Frontal cortex (tissue), 4 donors: Measurements from ENCODE around the gene TMEM132C. TPM values are rescaled to one million over a fixed set of nuclear protein-coding genes. Genes with fewer than 3 reads are reported as not detected.
"Not testable (repeated sequence)": the region's sequence is repeated elsewhere in the genome, so short reads cannot be mapped to it uniquely, and the experiment has no call there.

Experiments used
- DNase-seq, 2 donors: peaks; one replicate each; pipeline ENCODE4 v3.0.0; 2012; ENCODE audit warnings: low spot score in 2 of 2
- FAIRE-seq: peaks from 2 replicates; lab custom pipeline; 2012; peaks lifted over from hg19 to GRCh38; lab: Jason Lieb, UNC
- total RNA-seq: library from RNA; depleted of rRNA; stranded (reverse); fragments of >200 nt; gene quantifications from one replicate; pipeline ENCODE4 v1.2.3, GENCODE V29; 2014
- donor health status: control.
- donor health status: control.
- donor health status: control.

The TMEM132C gene
- total RNA-seq, 1 donor from 2014 or later: 4.1 TPM

DNA sequence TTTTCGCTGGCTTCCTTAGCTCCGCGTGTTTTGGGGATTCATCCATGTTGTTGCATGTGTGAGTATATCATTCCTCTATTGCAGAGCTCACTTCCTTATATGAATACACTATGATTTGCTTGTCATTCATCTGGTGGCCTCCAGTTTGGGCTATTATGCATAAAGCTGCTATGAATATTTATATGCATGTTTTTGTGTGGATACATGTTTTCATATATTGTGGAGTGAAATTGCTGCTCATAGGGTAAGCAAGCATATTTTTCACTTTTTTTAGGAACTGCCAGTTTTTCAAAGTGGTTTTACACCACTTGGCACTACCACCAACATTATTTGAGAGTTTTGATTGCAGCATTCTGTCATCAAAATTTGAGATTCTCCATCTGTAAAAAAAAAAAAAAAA is 190.0 kb downstream of the TMEM132C start:
- FAIRE-seq: no peak
- DNase-seq: no peak

DNA sequence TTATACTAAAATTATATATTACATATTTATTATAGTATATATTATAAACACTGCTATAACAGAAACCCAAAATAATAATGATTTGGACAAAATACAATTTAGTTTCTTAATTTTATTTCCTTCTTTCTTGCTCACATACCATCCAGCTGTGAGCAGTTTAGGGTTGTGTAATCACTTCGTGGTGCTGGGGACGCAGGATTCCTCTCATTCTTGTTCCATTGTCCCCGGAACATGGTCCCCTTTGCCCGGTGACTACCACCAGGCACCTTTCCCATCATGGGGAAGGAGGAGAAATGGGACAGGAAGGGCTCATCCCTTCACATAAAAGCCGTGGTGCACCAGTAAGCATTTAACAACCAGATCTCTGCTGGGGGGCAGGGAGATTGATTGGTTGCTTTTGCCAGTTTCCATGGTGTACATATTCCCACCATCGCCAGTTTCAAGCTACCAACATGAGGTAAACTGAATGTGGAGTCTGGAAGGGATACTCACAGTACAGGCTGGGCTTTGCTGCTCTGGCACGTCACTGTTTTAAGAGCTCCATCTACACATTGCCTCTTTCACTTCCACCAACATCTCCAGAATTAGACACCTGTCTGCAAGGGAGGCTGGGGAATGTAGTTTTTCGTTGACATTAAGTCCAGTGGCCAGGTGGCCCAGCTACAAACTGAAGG is 191.5 kb downstream of the TMEM132C start:
- no peak for DNase-seq
- FAIRE-seq: no peak

DNA sequence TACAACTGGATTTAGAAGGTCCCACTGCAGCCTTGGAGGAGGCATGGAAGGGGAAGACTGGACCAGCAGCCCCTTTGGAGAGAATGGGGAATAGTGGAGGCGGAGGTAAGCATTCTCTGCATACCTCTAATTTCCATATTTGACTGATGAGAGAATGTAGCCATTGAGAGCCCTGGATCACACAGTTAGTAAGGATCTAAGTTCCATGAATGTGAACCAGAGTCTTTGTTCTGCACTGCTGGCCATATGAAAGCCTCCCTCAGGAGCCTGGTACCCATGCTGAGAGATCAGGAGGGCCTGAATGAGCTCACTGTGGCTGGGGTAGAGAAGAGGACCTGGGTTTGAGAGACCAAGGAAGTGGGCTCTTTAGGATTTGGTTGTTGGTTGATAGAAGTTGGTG is 192.1 kb downstream of the TMEM132C start:
- FAIRE-seq (no peak), DNase-seq (no peak)

DNA sequence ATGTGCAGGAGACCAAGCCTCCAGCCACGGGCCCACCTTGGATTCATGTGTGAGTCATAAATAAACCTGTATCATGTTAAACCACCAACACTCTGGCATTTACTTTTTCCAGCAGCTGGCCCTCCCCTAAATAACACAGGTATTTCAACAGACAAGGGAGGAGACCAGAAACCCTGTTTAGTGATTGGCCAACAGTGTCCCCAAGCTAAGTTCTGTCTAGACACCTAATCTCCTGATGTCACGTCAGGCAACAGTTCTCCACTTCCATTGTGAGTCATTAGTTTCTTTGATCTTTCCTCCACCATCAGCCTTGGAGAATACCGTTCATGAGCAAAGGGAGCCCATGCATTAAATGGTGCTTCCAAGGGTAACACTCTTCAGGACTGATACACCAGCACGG is 196.9 kb downstream of the TMEM132C start:
- FAIRE-seq (no peak), DNase-seq (no peak)

DNA sequence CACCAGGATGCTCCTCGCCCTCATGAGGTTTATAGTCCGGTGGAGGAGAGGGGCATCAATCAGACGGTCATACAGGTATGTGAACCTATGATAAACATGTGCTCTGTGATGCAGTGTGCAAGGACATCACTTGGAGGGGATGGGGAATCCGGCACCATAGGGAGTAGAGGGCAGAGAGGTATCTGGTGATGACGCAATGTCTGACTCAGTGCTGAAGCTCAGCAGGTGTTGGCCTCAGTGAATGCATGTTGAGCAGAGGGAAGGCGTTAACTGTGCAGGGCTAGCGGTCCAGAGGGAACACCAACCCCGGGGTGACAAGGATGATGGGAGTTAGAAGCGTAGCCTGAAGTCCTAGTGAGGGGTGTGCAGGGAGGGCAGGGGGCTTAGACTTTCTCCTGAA is 200.9 kb downstream of the TMEM132C start:
- DNase-seq (no peak), FAIRE-seq (no peak)

DNA sequence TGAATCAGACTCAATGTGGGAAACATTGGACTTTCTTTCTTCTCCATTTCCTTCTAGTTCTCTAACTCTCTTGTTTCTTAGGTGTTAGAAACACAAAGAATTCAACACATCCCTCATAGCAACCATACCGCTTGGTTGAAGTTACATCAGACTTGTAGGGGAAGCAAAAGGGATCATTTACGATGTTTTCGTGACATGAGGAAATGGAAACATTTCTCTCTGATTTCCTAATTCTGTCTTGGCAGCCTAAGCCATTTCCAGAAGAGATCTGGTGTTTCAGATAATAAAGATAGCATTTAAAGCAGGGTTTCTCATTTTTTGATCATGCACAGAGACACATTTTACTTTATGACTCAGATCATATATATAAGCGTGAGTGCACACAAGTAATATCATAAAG is 202.0 kb downstream of the TMEM132C start:
- FAIRE-seq: no peak
- DNase-seq: no peak

DNA sequence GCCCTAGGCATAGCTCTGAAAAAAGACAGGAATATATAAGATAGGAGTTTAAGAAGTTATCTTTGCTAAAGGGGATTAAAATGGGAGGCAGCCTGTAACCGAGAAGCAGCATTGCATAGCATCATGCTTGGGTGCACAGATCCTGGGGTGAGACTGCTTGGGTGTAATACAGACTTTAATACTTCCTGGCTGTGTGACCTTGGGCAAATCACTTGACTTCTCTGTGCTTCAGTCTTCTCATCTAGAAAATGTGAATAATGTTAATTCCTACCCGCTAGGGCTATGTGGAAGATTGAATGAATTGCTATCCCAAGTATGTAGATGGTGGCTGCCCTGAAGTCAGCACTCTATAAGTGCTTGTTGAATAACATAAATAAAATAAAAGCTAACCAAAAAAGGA is 204.5 kb downstream of the TMEM132C start:
- no peak for DNase-seq
- FAIRE-seq: no peak

DNA sequence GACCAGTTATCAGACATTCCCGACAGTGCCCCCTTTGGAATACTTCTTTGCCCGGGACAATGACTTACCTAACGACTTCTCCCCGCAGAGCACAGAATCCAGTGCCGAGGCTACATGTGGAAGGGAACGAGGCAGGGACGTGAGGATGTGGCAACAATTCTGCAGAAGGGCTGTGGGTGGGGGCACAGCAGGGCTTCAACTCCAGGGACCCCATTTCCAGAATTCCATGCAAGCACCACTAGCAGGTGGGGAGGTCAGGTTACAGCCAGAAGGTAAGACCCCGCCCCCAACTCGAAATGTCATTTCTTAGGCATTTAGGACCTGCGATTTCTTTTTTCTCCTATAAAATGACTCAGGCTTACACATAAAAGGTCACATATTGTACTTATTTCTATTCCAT is 207.9 kb downstream of the TMEM132C start:
- no peak for DNase-seq
- no peak for FAIRE-seq

DNA sequence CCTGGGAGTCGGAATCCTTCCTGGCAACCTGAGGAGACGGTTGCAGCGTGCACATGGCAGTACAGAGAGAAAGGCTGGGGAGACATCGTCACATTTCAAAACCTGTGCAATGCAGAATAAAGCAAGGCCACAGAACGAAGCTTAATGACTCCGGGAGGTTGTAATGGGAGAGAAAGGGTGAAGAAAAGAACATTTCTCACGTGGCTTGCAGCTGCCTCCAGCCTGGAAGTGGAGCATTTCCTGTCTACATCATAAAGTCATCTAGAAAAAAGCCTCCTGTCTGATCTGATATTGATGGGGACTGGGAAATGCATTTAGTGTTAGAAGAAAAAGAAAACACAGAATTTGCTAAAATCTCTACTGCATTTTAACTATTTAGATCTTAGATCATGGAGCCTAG is 209.3 kb downstream of the TMEM132C start:
- DNase-seq (no peak), FAIRE-seq (no peak)

DNA sequence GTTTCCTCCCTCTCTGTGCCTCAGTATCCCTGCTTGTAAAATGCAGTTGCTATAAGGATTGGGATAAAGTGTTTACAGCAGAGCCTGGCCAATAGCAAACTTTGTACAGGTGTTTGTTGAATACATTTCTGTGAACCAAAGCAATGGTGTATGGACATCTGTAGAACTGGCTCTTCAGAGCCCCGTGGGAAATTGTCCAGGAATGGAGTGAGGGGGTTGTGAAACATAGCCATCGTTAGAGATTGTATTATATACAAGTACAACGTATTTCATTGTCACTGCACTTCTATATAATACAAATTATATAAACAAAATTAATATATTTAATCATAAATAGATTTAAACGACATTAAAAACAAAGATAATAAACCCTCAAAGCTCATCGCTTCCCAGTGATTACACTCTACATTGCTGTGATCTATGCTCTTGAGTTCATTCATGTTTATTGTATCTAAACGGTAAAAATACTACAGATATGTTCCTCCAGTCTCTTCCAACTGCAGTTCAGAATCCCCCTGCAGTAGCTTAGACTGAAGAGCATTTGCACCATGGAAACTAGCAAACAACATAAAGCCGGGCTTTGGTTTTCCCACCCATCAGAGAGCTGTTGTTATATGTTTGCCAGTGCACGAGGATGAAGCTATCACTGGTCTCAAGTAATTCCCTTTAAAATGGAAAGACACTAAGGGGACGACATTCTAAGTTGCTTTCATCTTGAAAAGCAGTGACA is 216.7 kb downstream of the TMEM132C start:
- FAIRE-seq (no peak), DNase-seq (no peak)

DNA sequence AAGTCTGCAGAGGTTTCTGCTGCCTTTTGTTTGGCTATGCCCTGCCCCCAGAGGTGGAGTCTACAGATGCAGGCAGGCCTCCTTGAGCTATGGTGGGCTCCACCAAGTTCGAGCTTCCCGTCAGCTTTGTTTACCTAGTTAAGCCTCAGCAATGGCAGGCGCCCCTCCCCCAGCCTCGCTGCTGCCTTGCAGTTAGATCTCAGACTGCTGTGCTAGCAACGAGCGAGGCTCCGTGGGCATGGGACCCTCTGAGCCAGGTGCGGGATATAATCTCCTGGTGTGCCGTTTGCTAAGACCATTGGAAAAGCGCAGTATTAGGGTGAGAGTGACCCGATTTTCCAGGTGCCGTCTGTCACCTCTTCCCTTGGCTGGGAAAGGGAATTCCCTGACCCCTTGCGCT is 230.4 kb downstream of the TMEM132C start:
- not testable (repeated sequence) for DNase-seq, FAIRE-seq

DNA sequence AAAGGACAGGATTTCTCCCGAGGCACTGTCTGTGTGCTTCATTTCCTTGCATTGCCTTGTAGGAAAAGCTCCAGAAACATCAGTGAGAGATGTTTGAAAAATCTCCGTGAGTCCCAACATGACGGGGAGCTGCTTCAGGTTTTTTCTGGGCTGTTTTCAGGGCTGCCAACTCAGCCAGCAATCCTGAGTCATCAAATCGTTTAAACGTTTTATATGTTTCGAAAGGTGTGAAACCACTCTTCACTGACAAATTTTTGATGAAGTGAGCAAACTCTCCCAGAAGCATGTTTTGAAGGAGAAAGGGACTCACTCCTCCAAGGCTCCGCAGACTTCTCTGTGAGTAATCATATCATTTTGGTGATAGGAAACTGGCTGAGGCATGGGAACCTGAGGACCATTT is 240.5 kb downstream of the TMEM132C start:
- FAIRE-seq (no peak), DNase-seq (no peak)

DNA sequence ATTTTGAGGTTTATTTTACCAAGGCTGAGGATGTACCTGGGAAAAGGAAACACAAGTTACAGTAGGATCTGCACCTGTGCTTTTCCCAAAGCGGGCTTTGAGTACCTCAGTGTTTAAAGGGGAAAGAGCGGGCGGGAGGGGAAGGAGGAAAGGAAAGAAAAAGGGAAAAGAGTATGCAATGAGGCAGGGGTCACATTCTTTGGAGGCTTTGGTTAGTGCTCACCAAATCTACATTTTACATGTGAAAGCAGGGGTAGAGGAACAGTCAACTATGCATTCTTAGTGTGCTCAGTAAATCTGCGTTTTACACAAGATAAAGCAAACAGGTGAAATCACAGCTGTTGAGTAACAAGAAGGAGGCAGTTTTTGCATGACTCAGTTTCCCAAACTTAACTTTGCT is 242.2 kb downstream of the TMEM132C start:
- DNase-seq (no peak), FAIRE-seq (no peak)

DNA sequence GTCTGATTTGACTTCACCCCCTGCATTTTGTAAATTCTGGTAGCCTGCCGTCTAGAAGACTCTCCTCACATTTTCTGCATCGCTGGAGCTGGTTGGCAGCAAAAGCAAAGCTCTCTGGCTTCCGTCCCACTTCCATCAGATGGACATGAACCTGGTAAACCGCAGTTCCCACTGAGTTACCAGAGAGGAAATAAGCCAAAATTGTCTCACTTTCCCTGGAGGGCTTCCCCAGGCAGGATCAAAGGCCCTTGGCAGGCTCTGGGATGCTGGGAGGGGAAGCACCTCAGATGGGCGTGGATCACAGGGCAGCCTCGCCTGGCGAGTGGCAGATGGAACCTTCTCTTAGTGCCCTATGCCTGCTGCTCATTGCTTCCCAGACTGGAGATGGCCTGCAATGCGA is 243.5 kb downstream of the TMEM132C start:
- DNase-seq: no peak
- no peak for FAIRE-seq

DNA sequence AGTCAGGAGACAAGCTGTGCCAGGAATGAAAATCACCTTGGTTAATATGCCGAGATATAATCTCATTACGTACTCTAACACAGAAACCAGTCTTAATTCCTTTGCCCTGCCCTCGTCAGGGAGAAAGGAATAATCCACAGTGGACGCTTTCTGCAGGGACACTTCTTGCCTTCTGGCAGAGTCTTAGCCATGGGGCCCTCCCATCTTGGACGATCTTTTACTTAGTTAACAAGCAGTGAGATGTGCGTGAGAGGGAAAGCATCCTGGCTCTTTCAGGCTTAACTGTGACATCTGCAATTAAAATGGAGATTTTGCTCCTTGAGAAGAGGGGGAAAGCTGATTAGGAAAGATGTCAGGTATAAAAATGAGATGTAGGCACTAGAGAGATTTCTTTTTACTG is 246.4 kb downstream of the TMEM132C start:
- FAIRE-seq (no peak), DNase-seq (no peak)

DNA sequence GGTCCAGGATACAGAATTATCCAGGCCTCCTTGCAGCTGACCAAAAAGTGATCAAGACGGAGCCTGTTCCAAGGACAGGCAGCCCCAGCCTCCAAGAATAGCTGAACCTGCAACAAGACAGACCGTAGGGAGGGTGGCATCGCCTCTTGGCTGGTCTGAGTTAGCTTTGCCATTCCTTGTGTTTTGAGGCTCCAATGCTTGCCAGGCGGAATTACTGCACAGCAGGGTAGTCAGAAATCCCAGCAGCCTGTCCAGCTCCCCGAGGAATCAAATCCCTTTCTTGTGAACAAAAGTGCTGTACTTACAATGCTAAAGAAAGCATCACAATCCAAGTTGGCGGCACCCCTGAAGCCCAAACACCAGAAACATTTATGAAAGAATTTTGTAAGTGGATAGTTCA is 246.9 kb downstream of the TMEM132C start:
- DNase-seq (no peak), FAIRE-seq (no peak)

DNA sequence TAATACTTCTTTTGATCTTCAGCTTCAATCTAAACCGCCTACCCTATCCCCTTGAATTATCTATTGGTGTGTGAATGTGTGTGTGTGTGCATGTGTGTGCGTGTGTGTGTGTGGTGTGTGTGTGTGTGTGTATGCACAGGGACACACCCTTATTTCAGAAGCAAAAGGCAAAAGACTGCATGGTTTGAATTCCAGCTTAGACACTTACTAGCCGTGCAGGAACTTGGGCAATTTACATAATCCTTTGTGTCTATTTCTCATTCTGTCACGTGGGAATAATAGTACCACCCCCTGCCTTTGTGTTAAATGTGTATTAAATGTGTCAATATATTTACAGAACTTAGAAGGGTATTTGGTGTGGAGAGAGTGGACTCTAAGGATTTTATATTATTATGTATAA is 251.7 kb downstream of the TMEM132C start:
- DNase-seq (no peak), FAIRE-seq (no peak)

DNA sequence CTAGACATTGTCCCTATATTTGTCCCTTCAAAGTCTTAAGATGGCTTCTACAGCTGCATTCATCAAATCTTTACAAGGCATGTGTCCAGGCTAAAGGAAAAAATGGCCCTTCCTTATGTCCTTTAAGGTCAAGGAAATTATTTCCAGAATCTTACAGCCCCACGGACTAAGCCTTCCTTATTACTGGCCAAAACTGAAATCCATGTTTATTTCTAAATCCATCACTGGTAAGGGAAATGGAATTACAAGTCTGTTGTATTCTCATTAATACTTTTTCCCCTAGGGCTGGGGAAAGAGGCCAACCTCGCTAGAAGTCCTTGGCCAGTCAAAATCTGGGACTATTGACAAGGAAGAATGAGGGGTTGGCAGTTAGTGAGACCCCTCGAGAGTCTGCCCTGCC is 252.5 kb downstream of the TMEM132C start:
- DNase-seq: no peak
- no peak for FAIRE-seq

DNA sequence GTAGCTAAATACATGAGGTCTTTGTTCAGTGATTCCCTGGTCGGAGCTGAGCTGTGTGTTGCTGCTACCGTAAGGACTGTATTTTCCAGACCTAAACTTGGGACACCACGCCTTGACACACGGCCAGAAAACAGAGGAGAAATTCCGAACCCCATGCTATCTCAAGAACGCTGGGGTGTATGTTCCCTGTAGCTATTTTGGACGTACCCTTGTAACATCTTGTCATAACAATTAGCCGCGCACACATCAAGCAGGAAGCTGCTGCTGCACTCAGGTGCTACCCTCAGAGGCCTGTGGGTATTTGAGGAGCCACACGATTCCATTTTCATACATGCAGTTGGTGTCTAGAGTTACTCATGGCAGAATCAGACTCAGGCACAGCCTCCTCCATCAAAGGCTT is 255.0 kb downstream of the TMEM132C start:
- DNase-seq: no peak
- FAIRE-seq: no peak

DNA sequence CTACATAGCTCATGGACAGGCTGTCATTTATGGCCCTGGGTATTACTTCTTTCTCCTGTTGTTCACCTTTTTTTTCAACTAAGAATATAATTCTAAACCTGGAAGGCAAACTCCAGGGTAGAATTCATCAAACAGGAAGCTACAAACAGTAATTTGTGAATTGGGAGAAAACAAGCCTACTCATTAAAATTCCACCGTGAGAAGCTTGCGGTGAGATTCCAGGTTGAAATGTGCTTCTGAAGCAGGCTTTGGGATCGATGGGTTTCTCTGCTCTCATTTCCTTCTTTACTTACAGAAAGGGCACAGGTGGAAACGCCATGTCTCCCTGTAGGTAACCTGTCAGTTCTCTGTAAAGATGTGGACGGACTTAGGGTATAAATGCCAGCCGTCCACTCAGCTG is 257.5 kb downstream of the TMEM132C start:
- FAIRE-seq (no peak), DNase-seq (no peak)

DNA sequence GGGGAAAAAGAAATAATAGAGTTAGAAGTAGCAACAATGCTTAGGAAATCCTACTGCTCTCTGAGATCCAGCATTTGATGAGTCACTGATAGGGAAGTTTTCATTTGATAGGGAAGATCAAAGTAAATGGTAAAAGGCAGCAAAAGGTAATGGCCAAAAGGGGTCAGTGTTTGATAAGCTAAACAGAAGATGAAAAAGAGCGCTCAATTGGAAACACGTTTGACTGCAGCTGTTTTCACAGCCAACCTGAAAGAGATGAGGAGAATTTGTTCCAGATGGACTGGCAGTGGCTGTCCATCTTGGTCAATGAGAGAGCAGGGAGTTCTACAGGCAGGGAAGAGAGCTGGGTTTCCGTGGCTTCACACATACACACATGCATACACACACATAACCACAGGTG is 264.2 kb downstream of the TMEM132C start:
- no peak for DNase-seq
- FAIRE-seq: no peak

DNA sequence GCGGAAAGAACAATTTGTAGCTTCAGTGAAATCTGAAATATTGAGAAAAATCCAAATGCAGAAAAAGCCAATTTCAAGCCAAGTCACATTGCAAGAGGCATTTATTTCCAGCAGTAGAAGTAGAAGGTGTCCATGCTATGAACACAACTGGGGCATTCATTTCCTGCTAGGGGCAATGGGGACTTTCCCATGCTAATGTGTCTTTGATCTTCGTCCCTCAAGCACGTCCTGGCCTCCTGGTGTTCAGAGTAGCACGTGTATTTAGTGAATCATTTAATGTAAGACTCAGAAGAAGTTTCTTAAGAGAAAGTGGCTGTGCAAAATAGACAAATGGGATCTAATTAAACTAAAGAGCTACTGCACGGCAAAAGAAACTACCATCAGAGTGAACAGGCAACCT is 267.9 kb downstream of the TMEM132C start:
- FAIRE-seq: no peak
- DNase-seq: no peak
